ENCODE results near the gene SYCN.

Gene SYCN

DNA sequence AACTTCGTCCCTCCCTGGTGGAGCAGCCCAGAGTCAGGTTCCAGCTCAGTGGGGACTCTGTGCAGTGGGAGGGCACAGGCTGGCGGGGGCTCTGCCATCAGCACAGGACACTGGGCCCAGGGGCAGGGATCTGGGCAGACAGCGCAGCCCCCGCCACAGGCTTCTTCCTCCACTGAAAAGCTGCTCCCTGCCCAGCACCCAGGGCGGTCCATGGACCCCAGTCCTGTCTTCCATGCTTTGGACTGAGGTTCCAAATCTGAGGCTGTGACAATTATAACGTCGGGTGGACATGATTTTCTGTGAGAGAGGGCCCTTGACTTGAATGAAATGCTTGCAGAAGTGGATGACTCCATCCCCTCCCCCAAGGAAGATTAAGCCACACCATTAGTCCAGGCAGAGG is 28.5 kb downstream of the SYCN start:
- no peaks in the 10 kb centered on the region for H3K4me1 ChIP-seq (ENCODE audit: insufficient read depth, low read length, poor library complexity, severe bottlenecking)
- no peaks in the 10 kb centered on the region for H3F3A ChIP-seq (ENCODE audit: low read depth)
- no peak overlapping the region for H2AFZ ChIP-seq (ENCODE audit: low read length)
- no peak overlapping the region for H3K9ac ChIP-seq (ENCODE audit: low read depth, low read length, poor library complexity, severe bottlenecking)
- H3K4me3 ChIP-seq (ENCODE audit: low read length, poor library complexity, severe bottlenecking): no peak overlapping the region
- TF ChIP-seq CTCF (conservative IDR thresholded peaks at IDR 0.05; ENCODE audit: low read length): no peak
- TF ChIP-seq EZH2phosphoT487 (IDR thresholded peaks at IDR 0.05; ENCODE audit: borderline replicate concordance): no peak
- no peaks in the 10 kb centered on the region for H3K9me3 ChIP-seq (ENCODE audit: insufficient read depth, low read depth, low read length)
- H3K4me2 ChIP-seq (ENCODE audit: low read depth, low read length, poor library complexity, severe bottlenecking): no peak overlapping the region
- H3K79me2 ChIP-seq (ENCODE audit: insufficient read depth, low read length): no peaks in the 10 kb centered on the region
- H4K20me1 ChIP-seq (ENCODE audit: insufficient read depth, low read length, poor library complexity, severe bottlenecking): no peaks in the 10 kb centered on the region
- peaks cover 65% of the 10 kb centered on the region; the same call in 1 of the 2 replicates for H3K36me3 ChIP-seq (ENCODE audit: insufficient read depth, low read length)
- H3K27me3 ChIP-seq (ENCODE audit: insufficient read depth, low read length, poor library complexity, severe bottlenecking): no peaks in the 10 kb centered on the region
- no peaks in the 10 kb centered on the region for H3K9me2 ChIP-seq (replicated peaks; ENCODE audit: low read depth, low read length)

DNA sequence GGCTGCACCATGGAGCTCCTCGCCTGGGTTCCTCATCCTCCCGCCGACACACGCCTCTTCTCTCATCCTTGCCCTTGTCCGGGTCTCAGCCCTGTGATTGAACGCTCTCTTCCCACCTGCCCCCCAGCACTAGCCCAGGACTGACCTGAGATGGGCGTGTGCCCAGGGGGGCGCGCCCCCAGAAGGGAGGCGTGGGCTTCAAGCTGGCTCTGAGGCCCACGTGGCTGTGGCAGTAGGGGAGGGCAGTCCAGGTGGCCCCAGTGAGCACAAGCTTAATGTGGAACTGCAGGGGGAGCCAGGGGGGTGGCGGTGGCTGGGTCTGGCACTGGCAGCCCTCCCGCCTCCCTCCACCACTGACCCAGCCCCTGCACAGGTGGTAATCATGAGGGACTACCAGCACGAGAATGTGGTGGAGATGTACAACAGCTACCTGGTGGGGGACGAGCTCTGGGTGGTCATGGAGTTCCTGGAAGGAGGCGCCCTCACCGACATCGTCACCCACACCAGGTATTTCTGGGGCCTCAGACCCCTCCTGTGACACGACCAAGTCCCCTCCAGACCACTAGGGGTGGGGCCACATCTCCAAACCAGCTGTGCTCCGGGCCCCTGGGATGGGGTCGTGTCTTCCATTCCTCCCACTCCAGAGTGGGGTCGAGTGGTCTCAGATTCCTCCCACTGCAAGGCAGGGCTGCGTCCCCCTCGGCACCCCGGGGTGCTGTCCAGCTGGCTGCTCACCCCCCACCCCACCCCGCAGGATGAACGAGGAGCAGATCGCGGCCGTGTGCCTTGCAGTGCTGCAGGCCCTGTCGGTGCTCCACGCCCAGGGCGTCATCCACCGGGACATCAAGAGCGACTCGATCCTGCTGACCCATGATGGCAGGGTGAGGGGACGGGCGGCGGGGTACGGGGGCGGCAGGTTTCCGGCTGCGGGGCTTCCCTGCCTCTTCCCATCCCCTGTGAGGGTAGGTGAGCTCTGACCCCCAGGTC is 29.2 kb downstream of the SYCN start:
- no peaks in the 10 kb centered on the region for H3K4me1 ChIP-seq (ENCODE audit: insufficient read depth, low read length, poor library complexity, severe bottlenecking)
- H4K20me1 ChIP-seq (ENCODE audit: insufficient read depth, low read length, poor library complexity, severe bottlenecking): no peaks in the 10 kb centered on the region
- H3K27me3 ChIP-seq (ENCODE audit: insufficient read depth, low read length, poor library complexity, severe bottlenecking): no peaks in the 10 kb centered on the region
- no peak overlapping the region for H2AFZ ChIP-seq (ENCODE audit: low read length)
- peaks cover 69% of the 10 kb centered on the region; the same call in 1 of the 2 replicates for H3K36me3 ChIP-seq (ENCODE audit: insufficient read depth, low read length)
- no peaks in the 10 kb centered on the region for H3F3A ChIP-seq (ENCODE audit: low read depth)
- no peak overlapping the region for H3K4me3 ChIP-seq (ENCODE audit: low read length, poor library complexity, severe bottlenecking)
- H3K9ac ChIP-seq (ENCODE audit: low read depth, low read length, poor library complexity, severe bottlenecking): no peak overlapping the region
- H3K4me2 ChIP-seq (ENCODE audit: low read depth, low read length, poor library complexity, severe bottlenecking): no peak overlapping the region
- TF ChIP-seq EZH2phosphoT487 (IDR thresholded peaks at IDR 0.05; ENCODE audit: borderline replicate concordance) (no peak), CTCF (conservative IDR thresholded peaks at IDR 0.05; ENCODE audit: low read length) (no peak)
- no peaks in the 10 kb centered on the region for H3K79me2 ChIP-seq (ENCODE audit: insufficient read depth, low read length)
- no peaks in the 10 kb centered on the region for H3K9me2 ChIP-seq (replicated peaks; ENCODE audit: low read depth, low read length)
- H3K9me3 ChIP-seq (ENCODE audit: insufficient read depth, low read depth, low read length): no peaks in the 10 kb centered on the region

- H3K4me1 ChIP-seq (ENCODE audit: insufficient read depth, low read length, poor library complexity, severe bottlenecking): no peaks in the 10 kb centered on the region
- H3K9me3 ChIP-seq (ENCODE audit: insufficient read depth, low read depth, low read length): no peaks in the 10 kb centered on the region
- H4K20me1 ChIP-seq (ENCODE audit: insufficient read depth, low read length, poor library complexity, severe bottlenecking): no peaks in the 10 kb centered on the region
- no peaks in the 10 kb centered on the region for H3K9me2 ChIP-seq (replicated peaks; ENCODE audit: low read depth, low read length)
- no peak overlapping the region for H3K9ac ChIP-seq (ENCODE audit: low read depth, low read length, poor library complexity, severe bottlenecking)
- no peak for TF ChIP-seq CTCF (conservative IDR thresholded peaks at IDR 0.05; ENCODE audit: low read length)
- no peak for TF ChIP-seq EZH2phosphoT487 (IDR thresholded peaks at IDR 0.05; ENCODE audit: borderline replicate concordance)
- no peaks in the 10 kb centered on the region for H3K79me2 ChIP-seq (ENCODE audit: insufficient read depth, low read length)
- no peaks in the 10 kb centered on the region for H3F3A ChIP-seq (ENCODE audit: low read depth)
- H3K4me2 ChIP-seq (ENCODE audit: low read depth, low read length, poor library complexity, severe bottlenecking): no peak overlapping the region
- no peak overlapping the region for H2AFZ ChIP-seq (ENCODE audit: low read length)
- H3K27me3 ChIP-seq (ENCODE audit: insufficient read depth, low read length, poor library complexity, severe bottlenecking): no peaks in the 10 kb centered on the region
- H3K4me3 ChIP-seq (ENCODE audit: low read length, poor library complexity, severe bottlenecking): no peak overlapping the region
- H3K36me3 ChIP-seq (ENCODE audit: insufficient read depth, low read length): peaks cover 67% of the 10 kb centered on the region; the same call in 1 of the 2 replicates
Measured at GRCh38 chr19:39174142-39174541, 29.9 kb downstream of the SYCN start.

All from Loucy (cell line).